HG03097 (cell line): Measurements from ENCODE around the gene EXOC2.

ENCODE experiments used
- ATAC-seq: cut with Tn5 transposase; IDR thresholded peaks from one replicate; pipeline ENCODE4 v1.9.1; 2021; ENCODE audit not compliant: unreplicated experiment, low FRiP score

EXOC2 gene, protein sequence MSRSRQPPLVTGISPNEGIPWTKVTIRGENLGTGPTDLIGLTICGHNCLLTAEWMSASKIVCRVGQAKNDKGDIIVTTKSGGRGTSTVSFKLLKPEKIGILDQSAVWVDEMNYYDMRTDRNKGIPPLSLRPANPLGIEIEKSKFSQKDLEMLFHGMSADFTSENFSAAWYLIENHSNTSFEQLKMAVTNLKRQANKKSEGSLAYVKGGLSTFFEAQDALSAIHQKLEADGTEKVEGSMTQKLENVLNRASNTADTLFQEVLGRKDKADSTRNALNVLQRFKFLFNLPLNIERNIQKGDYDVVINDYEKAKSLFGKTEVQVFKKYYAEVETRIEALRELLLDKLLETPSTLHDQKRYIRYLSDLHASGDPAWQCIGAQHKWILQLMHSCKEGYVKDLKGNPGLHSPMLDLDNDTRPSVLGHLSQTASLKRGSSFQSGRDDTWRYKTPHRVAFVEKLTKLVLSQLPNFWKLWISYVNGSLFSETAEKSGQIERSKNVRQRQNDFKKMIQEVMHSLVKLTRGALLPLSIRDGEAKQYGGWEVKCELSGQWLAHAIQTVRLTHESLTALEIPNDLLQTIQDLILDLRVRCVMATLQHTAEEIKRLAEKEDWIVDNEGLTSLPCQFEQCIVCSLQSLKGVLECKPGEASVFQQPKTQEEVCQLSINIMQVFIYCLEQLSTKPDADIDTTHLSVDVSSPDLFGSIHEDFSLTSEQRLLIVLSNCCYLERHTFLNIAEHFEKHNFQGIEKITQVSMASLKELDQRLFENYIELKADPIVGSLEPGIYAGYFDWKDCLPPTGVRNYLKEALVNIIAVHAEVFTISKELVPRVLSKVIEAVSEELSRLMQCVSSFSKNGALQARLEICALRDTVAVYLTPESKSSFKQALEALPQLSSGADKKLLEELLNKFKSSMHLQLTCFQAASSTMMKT

DNA sequence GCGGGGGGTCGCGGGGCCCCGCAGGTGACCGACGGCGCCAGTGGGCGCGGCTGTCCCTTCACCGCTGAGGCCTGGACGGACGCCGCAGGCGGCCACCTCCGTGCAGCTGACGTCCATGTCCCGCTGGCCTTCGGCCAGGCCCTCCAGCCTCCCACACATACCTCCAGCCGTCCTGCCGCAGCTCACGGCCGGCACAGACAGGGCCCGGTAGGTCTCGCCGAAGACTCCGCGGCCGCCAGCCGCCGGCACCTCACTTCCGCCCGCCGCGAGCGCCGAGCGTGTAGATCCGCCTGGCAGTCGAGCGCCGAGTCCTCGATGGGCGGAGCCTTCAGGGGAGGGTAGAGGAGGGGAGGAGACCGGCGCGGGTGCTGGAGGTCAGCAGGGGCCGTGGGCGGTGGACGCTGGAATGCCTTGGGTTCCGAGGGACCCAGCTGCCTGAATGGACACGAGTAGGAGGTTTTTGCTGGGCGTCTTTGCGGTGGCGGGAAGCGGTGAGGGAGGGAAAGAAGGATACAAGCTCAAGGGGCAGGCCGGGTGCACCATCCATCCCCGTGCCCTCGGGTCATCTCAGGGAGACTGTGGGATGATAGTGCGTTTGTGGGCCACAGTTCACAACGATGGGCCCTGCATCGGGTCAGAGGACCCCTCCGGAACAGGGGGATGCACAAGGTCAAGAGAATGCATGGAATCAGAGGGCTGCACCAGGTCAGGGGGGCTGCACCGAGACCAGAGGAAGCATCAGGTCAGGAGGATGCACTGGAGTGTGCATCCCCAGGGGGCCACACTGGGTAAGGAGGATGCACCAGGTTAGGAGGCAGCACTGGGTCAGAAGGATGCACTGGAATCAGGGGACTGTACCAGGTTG lies at the start of gene EXOC2:
EXOC2 (minus strand) TSS at position 282 of the 865 bp plus-strand sequence. CDS start 55,321 bp downstream, outside the sequence.
- peak; percentile 88 for ATAC-seq

DNA sequence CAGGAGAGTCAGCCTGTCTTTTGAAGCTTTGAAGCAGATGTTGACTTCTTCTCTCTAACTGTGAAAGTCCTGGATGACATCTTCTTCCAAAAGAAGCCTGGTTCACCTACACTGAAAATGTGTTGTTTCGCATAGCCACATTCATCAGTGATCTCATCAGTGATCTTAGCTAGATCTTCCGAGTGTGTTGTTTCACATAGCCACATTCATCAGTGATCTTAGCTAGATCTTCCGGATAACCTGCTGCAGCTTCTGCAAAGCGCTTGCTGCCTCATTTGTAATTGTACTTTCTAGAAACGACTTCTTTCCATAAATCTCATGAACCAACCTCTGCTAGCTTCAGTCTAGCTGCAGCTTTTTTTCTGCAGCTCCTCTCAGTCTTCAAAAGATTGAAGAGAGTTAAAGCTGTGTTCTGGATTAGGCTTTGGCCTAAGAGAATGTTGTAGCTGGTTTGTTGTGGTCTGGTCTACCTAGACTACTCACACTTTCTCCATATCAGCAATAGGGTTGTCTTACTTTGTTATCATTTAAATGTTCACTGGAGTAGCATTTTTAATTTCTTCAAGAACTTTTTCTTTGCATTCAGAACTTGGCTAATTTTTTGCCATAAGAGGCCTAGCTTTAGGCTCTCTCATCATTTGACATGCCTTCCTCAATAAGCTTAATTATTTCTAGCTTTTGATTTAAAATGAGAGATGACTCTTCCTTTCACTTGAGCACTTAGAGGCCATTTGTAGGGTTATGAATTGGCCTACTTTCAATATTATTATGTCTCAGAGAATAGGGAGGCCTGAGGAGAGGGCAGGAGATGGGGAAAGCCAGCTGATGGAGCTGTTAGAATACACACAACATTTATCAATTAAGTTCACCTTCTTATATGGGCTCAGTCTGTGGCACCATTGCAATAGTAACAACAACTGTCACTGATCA lies 48.7 kb upstream of the EXOC2 start:
- no peak for ATAC-seq

DNA sequence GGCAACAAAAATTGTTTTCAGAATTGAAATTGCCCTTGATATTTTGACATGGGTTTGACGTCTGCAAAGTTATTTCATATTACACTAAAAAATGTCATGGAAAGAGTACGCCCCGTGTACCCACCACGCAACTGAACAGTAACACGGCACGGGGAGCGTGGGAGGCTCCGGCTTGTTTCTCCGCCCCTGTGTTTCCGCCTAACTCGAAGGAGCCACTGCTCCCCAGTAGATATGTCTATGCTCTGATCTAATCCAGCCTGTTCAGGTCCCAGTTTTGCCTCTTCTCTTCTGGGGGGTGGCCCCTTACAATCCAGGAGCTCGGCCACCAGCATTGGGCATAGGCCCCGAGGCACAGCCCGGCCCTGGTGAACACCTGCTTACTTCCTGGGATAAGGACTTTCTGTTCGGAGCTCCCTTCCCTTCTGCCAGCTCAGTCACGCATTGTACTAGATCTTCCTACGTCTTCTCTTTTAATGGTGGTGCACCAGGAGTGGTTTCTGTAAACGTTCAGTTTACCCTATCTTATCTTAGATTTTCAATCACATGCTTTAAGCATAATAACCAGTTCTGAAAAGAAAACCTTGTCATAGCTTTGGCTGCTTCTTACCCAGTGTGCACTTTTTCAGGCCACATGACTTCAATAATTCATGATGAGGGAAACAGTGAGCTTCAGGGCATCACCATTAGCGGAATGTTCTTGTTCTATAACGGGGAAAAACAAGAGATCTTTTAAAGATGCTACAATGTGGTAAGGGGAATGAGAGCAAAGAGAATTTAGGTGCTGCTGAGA lies 43.9 kb upstream of the EXOC2 start:
- ATAC-seq = no peak

DNA sequence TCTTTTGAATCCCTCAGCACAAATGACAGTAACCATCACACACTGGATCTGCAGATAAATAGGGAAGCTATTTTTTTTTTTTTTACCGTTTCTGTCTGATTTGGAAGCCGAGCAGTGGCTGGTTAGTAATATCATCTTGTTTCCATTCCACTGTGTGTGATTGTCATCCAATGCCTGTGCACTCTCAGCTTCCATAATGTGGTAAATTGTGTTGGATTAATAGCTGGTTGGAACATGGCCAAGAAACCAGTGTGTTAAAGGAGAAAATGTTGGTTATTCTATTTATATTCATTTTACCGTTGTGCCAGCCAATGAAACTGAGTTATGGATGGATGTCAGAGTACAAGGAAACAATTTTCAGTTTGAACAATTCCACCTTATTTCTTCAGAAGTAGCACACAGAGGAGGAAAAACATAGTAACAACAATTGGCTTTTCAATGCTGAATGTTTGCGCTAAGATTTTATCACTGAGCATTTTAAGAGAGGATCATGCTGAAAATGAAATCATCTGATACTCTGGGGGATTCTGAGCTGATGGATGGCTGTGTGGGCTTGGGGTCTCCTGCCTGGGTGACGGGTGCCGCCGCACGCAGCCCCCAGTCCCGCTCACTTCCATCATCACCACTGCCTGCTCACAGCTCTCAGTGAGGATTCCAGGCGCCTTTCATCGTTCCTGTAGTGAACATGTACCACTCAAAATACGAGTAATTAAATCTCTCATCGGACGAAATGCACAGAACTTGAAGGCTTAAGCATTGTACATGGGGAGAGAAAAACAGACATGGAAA lies 40.7 kb upstream of the EXOC2 start:
- ATAC-seq = no peak

DNA sequence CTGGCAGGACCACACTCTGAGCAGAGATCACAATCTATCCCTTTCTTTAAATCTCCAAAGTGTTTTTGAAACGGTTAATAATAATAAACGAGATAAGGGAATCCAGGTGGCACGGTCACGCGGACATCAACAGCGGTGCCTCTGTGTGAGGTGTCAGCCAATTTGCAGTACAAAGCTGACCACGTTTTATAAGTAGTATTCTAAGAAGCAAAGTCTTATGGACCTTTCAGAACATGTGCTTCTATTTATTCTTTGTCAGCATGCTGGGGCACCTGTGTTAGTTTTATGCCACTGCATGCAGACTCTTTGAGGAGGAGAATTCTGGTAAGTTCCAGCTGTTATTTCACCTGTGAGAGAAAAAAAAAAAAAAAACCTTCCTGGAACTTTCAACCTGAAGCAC lies 39.0 kb upstream of the EXOC2 start:
- no peak for ATAC-seq

DNA sequence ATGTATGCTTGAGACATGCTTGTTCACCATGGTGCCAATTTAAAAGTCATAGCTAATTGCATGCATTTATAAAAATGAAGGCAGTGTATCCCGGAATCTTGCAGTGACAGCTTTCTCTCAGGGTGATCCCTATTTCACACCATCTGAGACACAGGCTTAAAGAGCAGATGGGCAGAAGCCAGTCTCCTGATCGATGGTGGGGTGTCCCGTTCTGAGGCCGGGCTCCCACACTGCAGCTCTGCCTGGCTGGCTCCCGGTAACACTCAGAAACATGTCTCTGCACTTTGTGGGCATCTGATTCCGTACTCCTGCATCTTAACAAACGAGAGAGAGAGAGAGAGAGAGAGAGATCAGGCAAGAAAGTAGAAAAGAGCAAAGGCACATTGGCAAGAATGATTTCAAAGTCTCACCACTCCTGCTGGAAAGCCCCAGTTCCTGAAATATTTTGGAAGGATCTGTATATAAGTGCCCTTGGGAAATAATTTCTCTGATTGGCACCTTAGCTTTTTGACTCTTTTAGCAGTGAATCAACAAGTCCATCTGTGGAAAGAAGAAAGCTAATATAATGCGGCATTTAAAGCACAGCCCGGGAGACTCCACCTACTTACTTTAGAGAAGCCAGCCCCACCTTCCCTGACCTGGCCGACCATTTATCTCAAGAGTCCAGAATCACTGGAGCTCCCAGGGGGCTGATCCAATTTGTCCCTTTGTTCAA lies 36.8 kb upstream of the EXOC2 start:
- ATAC-seq = no peak

DNA sequence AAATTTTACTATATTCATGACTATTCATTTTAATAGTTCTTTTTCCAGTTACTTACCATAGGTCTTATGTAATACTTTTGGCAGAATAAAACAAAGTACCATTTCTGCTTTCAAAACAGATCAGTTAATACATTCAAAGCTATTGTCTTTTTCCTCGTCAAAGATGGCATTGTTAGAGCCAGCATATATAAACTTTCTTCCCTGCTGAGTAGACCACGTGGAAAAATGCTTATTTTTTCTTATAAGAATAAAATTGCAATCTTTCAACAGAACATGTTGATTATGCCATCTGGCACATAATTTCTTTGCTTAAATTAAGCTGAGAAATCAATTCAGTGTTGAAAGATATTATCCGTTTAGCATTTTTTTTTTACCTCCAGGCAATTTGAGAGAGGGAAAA lies 34.9 kb upstream of the EXOC2 start:
- ATAC-seq = no peak

DNA sequence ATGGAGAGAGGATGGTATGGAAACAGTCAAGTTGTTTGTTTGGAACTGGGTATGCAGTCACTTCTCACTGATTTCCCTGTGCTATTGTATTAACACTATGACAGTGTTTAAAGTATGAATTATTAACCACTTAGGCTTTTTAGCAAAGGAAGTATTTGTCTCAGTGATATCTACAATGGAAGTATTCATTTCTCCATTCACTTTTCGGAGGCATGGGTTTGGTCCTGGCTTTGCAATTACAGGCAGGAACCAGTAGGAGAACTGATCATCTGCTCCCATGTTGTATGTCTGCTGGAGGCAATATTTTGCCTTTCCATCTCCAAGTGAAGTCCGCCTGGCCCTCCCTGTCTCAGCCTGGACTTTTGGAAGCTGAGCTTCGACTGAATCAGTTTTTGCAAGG lies 30.6 kb upstream of the EXOC2 start:
- no peak for ATAC-seq

DNA sequence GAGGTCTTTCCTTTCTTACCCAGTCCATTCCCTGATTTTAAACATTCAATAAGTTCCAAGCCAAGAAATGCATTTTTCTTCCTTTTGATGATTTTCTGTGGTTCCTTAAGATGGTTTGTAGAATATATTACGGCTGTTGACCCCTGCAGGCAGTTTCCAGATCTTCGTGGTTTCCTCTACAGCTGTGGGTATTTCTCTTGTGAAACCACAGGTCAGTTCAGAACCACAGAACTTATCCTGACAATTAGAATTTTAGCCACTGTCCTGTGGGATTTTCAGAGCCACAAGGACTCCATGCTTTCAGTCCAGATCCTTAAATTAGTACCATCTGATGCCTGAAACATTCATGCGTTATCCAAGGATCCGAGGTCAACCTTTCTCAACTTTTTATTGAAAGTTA lies 29.7 kb upstream of the EXOC2 start:
- no peak for ATAC-seq

DNA sequence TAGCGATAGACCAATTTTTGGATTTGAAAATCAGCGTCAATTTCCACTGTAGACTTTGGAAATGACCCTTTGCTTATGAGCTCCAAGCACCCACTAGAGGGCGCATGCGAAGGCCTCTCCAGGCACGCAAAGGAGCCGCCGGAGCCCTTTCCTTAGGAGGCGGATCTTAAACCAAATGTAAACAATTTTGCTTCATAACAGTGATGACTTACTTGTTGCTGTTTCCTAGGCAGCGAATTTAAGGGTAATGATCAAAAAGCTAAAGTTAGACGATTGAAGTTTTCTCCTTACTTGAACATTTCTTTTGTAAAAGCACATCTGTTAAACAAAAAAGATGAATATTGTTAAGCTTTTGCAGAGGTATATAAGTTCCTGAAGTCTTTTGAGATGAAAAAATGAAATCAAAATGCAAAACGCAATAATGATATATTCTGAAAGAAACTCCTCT lies 29.2 kb upstream of the EXOC2 start:
- ATAC-seq = no peak

DNA sequence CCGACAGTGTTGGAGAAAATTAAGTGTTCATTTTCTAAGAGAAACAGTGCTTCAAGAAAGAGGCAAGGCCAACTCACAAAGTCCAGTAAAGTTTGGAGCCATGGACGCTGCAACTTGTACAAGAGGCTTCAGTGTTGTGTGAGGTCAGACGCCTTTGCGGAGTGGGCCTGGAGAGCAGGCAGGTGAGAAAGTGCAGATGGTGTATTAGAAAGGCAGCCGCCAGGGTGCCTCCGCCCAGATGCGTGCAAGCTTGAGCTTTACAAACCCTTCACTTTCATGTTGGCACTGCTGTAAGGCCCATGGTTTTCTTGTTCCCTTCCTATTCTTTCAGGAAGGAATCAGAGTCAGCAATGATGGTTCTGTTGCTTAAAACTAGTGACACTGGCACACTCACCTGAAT lies 25.4 kb upstream of the EXOC2 start:
- no peak for ATAC-seq

DNA sequence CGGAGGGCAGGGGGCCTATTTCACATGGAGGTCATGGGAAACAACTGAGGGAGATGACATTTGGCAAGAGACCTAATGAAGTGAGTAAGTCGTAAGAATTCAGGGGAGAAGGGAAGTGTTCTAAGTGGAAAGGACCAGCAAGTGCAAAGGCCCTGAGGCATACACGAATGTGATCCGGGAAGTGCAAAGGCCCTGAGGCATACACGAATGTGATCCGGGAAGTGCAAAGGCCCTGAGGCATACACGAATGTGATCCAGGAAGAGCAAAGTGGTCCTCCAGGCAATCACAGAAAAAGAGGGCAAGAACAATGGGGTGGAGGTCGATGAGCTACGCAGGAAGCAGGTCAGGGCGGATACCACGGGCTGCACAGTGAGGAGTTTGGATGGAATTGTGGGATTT lies 24.2 kb upstream of the EXOC2 start:
- no peak for ATAC-seq

DNA sequence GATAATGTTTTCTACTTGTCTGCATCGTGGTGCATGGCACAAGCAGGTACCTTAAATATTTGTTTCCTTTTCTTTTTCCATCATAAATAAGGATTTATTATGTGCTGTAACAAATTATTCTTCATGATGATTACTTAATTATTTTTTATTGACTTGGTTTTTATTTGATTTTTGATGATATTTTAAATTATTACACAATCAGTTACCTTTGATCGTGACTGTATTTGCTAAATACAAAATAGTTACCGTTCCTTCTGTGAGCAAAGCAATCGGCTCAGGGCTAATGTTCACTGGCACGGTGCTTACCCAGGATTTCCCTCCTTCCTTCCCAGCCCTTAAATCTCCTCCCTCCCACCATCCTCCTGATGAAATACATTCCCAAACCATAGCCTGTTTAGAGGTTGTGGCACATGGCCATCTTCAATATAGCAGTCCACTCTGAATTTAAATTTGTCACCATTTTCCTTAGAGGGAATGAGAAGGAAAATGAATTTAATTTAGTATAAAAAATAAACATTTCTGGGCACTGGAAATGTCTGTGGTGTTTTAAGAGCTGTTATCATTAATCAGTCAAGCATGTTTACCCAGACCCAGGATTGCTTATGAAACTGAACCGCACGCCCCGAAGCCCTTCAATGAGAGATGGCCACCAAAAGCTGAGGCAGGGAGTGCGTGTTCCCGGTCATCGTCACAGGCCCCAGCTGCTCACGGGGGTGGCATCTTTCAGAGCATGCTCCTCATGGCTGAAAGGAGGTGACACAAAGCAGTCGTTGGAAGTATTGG lies 23.0 kb upstream of the EXOC2 start:
- ATAC-seq = no peak

DNA sequence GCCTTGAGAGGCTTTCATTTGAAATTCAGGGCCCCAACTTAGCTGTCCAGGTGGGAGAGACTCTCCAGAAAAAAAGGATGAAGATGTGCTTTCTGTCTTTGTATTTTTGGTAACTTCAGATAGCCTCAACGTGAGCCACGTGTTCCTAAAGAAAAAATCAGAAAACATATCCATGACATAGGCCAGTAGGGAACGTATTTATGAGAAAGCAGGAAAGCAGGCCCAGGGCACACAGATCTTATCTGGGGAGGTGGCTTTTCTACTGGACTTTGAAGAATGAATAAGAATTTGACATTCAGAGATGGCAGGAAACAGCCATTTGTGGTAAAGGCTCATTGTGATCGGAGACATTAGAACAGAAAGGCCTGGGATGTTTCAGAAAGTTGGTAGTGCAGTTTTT lies 21.2 kb upstream of the EXOC2 start:
- no peak for ATAC-seq

DNA sequence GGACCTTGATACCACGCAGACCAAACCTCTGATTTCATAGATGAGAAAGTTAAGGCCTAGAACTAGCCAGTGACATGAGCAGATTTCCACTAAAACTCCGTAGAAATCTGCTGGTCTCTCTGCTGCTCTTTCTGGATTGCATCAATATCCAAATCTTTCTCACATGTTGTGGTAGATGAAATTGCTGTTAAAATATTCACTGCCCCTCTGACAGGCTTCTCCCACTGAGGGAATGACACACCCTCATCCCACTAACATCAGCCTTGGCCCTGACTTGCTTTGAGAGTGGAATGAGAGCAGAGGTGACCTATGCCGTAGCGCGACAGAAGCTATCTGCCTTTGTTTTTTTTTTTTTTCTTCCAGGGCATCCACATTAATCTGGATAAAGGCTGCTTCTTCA lies 20.4 kb upstream of the EXOC2 start:
- no peak for ATAC-seq

DNA sequence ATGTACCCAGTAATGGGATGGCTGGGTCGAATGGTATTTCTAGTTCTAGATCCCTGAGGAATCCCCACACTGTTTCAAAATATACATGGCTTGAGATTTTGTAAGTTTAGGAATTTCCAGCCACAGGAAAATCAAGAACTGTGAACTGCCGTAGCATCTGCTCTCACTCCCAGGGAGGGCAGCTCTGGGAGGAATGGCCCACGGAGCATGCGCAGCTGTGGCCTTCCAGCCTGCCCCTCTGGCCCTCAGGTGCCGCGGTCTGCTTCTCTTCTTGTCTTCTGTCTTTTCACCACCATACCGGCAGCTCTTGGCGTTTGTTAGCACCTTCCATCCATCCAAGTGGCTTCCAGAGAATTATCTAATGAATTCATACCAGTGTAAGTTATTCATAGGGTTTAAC lies 19.9 kb upstream of the EXOC2 start:
- no peak for ATAC-seq

DNA sequence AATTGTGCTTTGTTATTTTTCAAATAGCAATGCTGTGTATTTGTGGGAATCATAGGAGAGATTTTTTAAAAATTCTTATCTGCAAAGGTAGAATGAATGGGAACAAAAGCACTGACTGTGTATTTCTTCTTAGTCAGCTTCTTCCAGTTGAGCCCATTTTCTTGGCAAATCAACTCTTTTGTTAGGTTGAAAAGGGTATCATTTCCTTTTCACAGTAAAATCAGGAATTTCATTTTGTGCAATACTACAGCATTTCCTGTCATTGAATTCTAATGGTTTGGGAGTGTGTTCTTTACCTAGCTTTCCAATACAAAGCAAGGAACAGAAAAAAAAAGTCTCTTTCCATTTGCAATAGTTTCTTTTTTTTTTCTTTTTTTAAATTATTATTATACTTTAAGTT lies 19.0 kb upstream of the EXOC2 start:
- ATAC-seq = no peak
